Loucy (cell line): Measurements from ENCODE around the gene PLA2G4F.

ENCODE experiments used
- H2AFZ ChIP-seq: fragments of 200-600 bp; sonication (generic); 2 replicates; pipeline ENCODE4 v1.6.0; 2016; ENCODE audit warnings: antibody characterized with exemption, mild to moderate bottlenecking, low read length, moderate library complexity
- H3F3A ChIP-seq: fragments of 200-600 bp; 2 replicates; pipeline ENCODE4 v1.6.0; 2016; ENCODE audit warnings: antibody characterized with exemption, low read depth, mild to moderate bottlenecking
- H3K27me3 ChIP-seq: fragments of 200-600 bp; sonication (generic); 2 replicates; pipeline ENCODE4 v1.6.1; 2014; ENCODE audit warnings: low read length, mild to moderate bottlenecking; ENCODE audit not compliant: insufficient read depth, poor library complexity, severe bottlenecking
- H3K36me3 ChIP-seq: fragments of 200-600 bp; sonication (generic); 2 replicates; pipeline ENCODE4 v1.6.1; 2016; ENCODE audit warnings: low read length; ENCODE audit not compliant: insufficient read depth
- H3K4me1 ChIP-seq: fragments of 200-600 bp; sonication (generic); 2 replicates; pipeline ENCODE4 v1.5.1; 2014; ENCODE audit warnings: low read length, mild to moderate bottlenecking; ENCODE audit not compliant: insufficient read depth, poor library complexity, severe bottlenecking
- H3K4me2 ChIP-seq: fragments of 200-600 bp; sonication (generic); 2 replicates; pipeline ENCODE4 v1.6.0; 2014; ENCODE audit warnings: antibody characterized with exemption, low read length, low read depth, mild to moderate bottlenecking; ENCODE audit not compliant: poor library complexity, severe bottlenecking
- H3K4me3 ChIP-seq: fragments of 200-600 bp; sonication (generic); 2 replicates; pipeline ENCODE4 v1.5.1; 2014; ENCODE audit warnings: low read length, mild to moderate bottlenecking, mixed read lengths; ENCODE audit not compliant: poor library complexity, severe bottlenecking
- H3K79me2 ChIP-seq: fragments of 200-600 bp; sonication (generic); 2 replicates; pipeline ENCODE4 v1.6.1; 2014; ENCODE audit warnings: low read length; ENCODE audit not compliant: insufficient read depth
- H3K9ac ChIP-seq: fragments of 200-600 bp; sonication (generic); 2 replicates; pipeline ENCODE4 v1.6.0; 2014; ENCODE audit warnings: mild to moderate bottlenecking, low read depth, low read length, moderate library complexity; ENCODE audit not compliant: poor library complexity, severe bottlenecking
- H3K9me2 ChIP-seq: fragments of 200-600 bp; sonication (generic); replicated peaks from 2 replicates; pipeline ENCODE4 v1.6.1; 2016; ENCODE audit warnings: low read depth, low read length, mixed read lengths
- H3K9me3 ChIP-seq: fragments of 200-600 bp; sonication (generic); 2 replicates; pipeline ENCODE4 v1.6.1; 2014; ENCODE audit warnings: mild to moderate bottlenecking, antibody characterized with exemption, low read length, low read depth; ENCODE audit not compliant: insufficient read depth
- H4K20me1 ChIP-seq: fragments of 200-600 bp; sonication (generic); 2 replicates; pipeline ENCODE4 v1.6.0; 2014; ENCODE audit warnings: antibody characterized with exemption, low read length, mild to moderate bottlenecking; ENCODE audit not compliant: insufficient read depth, poor library complexity, severe bottlenecking
- CTCF ChIP-seq: fragments of 200-600 bp; sonication (generic); conservative IDR thresholded peaks from 2 replicates; pipeline ENCODE4 v1.5.1; 2014; ENCODE audit warnings: mild to moderate bottlenecking, antibody characterized with exemption, low read length
- EZH2phosphoT487 ChIP-seq: fragments of 200-600 bp; IDR thresholded peaks from 2 replicates; pipeline ENCODE4 v1.6.1; 2018; ENCODE audit warnings: antibody characterized with exemption, mild to moderate bottlenecking, moderate library complexity, borderline replicate concordance

Gene PLA2G4F

GRCh38 chr15:42156243-42156922, at the start of gene PLA2G4F:
Gene PLA2G4F (minus strand): TSS chr15:42156636. CDS start chr15:42156549, 87 bp downstream.
- H2AFZ ChIP-seq = 0 out of 2 replicates have a peak within 1 kb of the TSS, but pooled peaks have one; percentile 61
- no peak within 1 kb of the TSS for H3K4me2 ChIP-seq
- no peaks in the 10 kb centered on the region for H3F3A ChIP-seq
- H3K27me3 ChIP-seq = no peaks in the 10 kb centered on the region
- peaks cover 23% of the 10 kb centered on the region; the same call in 1 of the 2 replicates for H3K36me3 ChIP-seq
- no peak within 1 kb of the TSS for H3K4me3 ChIP-seq
- peaks cover 4% of the 10 kb centered on the region for H3K4me1 ChIP-seq
- H3K79me2 ChIP-seq = no peaks in the 10 kb centered on the region
- no peaks in the 10 kb centered on the region for H3K9me3 ChIP-seq
- no peaks in the 10 kb centered on the region for H3K9me2 ChIP-seq
- no peak for TF ChIP-seq EZH2phosphoT487
- no peak for TF ChIP-seq CTCF
- no peak within 1 kb of the TSS for H3K9ac ChIP-seq
- H4K20me1 ChIP-seq = no peaks in the 10 kb centered on the region

- H2AFZ ChIP-seq = no peak overlapping the region
- H3K79me2 ChIP-seq = peaks cover 31% of the 10 kb centered on the region
Observed at GRCh38 chr15:42203891-42204290, 47.5 kb upstream of the PLA2G4F start.

GRCh38 chr15:42202653-42203052, 46.2 kb upstream of the PLA2G4F start:
- no peaks in the 10 kb centered on the region for H4K20me1 ChIP-seq
- H3K9me3 ChIP-seq = no peaks in the 10 kb centered on the region
- H3K4me2 ChIP-seq = no peak overlapping the region
- no peak overlapping the region for H3K4me3 ChIP-seq
- TF ChIP-seq CTCF (no peak), EZH2phosphoT487 (no peak)
- no peaks in the 10 kb centered on the region; the same call in 1 of the 2 replicates for H3K36me3 ChIP-seq
- no peak overlapping the region for H2AFZ ChIP-seq
- no peaks in the 10 kb centered on the region for H3F3A ChIP-seq
- H3K79me2 ChIP-seq = peaks cover 27% of the 10 kb centered on the region
- peaks cover 23% of the 10 kb centered on the region for H3K4me1 ChIP-seq
- no peaks in the 10 kb centered on the region for H3K27me3 ChIP-seq
- no peaks in the 10 kb centered on the region for H3K9me2 ChIP-seq
- no peak overlapping the region for H3K9ac ChIP-seq

More at GRCh38 chr15:42203891-42204290, 47.5 kb upstream of the PLA2G4F start:
- Histone ChIP-seq H3K9ac (no peak overlapping the region), H3K27me3 (no peaks in the 10 kb centered on the region), H3K4me3 (no peak overlapping the region), H3K4me2 (peak overlapping the region; percentile 7), H3K36me3 (no peaks in the 10 kb centered on the region; the same call in 1 of the 2 replicates), H3F3A (no peaks in the 10 kb centered on the region), H3K9me3 (no peaks in the 10 kb centered on the region), H3K4me1 (peaks cover 28% of the 10 kb centered on the region), H4K20me1 (no peaks in the 10 kb centered on the region), H3K9me2 (no peaks in the 10 kb centered on the region)
- TF ChIP-seq EZH2phosphoT487 (no peak), CTCF (no peak)
